Spinal cord (tissue), 10 donors: ENCODE results near the gene KBTBD6. TPM values are rescaled to one million over a fixed set of nuclear protein-coding genes. Genes with fewer than 3 reads are reported as not detected.
"Not testable (repeated sequence)": the region's sequence is repeated elsewhere in the genome, so short reads cannot be mapped to it uniquely, and the experiment has no call there.

Experiments
- DNase-seq, 6 donors: peaks; one replicate each; pipeline versions ENCODE4 v3.0.0 to v3.0.0-alpha.2; 2013 to 2015; ENCODE audit warnings: low spot score in 6 of 6, low read depth in 4 of 6
- H3K27ac ChIP-seq: one replicate; pipeline ENCODE4 v1.5.1; 2013; ENCODE audit warnings: low read depth, low read length, control low read depth
- H3K27me3 ChIP-seq: one replicate; pipeline ENCODE4 v1.6.1; 2013; ENCODE audit warnings: low read length; ENCODE audit not compliant: control insufficient read depth, insufficient read depth
- H3K36me3 ChIP-seq: one replicate; pipeline ENCODE4 v1.6.1; 2013; ENCODE audit warnings: low read length; ENCODE audit not compliant: control insufficient read depth, insufficient read depth
- H3K4me1 ChIP-seq: one replicate; pipeline ENCODE4 v1.6.1; 2013; ENCODE audit warnings: low read length; ENCODE audit not compliant: control insufficient read depth, insufficient read depth
- H3K4me3 ChIP-seq: one replicate; pipeline ENCODE4 v1.5.1; 2013; ENCODE audit warnings: low read depth, low read length, control low read depth
- H3K9me3 ChIP-seq: one replicate; pipeline ENCODE4 v1.6.1; 2013; ENCODE audit warnings: low read length; ENCODE audit not compliant: control insufficient read depth, insufficient read depth
- WGBS: methylation state at CpG from one replicate; pipeline ENCODE4 v1.1.5; 2013; ENCODE audit warnings: missing lambda C conversion rate; ENCODE audit not compliant: insufficient coverage; 5-methylcytosine and 5-hydroxymethylcytosine counted together
- polyA plus RNA-seq, 2 donors: library from polyadenylated mRNA; unstranded; fragments of 120-200 nt; gene quantifications; one replicate each; pipeline ENCODE4 v1.2.1, GENCODE V29; 2013; ENCODE audit not compliant: insufficient read length in 2 of 2
- total RNA-seq, 2 donors: library from RNA; depleted of rRNA in 1 of 2; stranded (reverse); fragments of 120-200 nt in 1 of 2; fragments of >200 nt in 1 of 2; gene quantifications; one replicate each; pipeline versions ENCODE4 v1.2.3 to v1.2.4, GENCODE V29; 2013 to 2014
- donor health status: healthy.

The KBTBD6 gene
- total and polyA plus RNA-seq, 4 donors, result 19.2 to 51.0 (median 43.9) TPM

- DNase-seq, result no peak
- Histone ChIP-seq H3K27ac (no peak overlapping the region), H3K4me3 (no peak overlapping the region), H3K36me3 (no peaks in the 10 kb centered on the region), H3K4me1 (no peaks in the 10 kb centered on the region), H3K27me3 (no peaks in the 10 kb centered on the region), H3K9me3 (no peaks in the 10 kb centered on the region)
- 88% methylated on average over 2 of the region's 3 CpGs for WGBS
Observed at GRCh38 chr13:41137241-41137640, 4.6 kb upstream of the KBTBD6 start.

- no peaks in the 10 kb centered on the region for H3K36me3 ChIP-seq
- H3K4me1 ChIP-seq, result peaks cover 4% of the 10 kb centered on the region
- no peak overlapping the region for H3K27ac ChIP-seq
- WGBS, result 84% methylated on average over 6 of the region's 9 CpGs
- H3K4me3 ChIP-seq, result no peak overlapping the region
- no peaks in the 10 kb centered on the region for H3K27me3 ChIP-seq
- no peak for DNase-seq
- H3K9me3 ChIP-seq, result no peaks in the 10 kb centered on the region
Observed at GRCh38 chr13:41136396-41137031, 3.9 kb upstream of the KBTBD6 start.

DNA sequence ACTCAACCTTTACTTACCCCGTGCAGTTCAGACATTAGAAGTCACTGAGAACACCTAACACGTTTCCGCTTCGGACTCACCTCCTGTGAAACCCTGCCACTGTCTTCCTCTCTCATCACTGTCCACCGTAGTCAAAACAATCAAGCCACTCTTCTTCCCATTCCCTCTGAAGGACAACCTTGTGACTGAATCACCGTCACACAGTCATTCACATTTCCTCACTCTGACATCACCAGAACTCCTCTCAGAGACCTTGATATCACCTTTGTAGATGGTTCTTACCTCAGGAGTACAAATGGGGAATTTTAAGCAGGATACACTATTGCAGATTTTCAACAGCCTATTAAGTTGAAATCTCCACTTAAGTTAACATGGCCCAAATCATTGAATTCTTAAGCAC, 1.3 kb upstream of the KBTBD6 start:
- WGBS, result 95% methylated on average over 6 of the region's 6 CpGs
- H3K4me1 ChIP-seq, result peaks cover 9% of the 10 kb centered on the region
- H3K4me3 ChIP-seq, result no peak overlapping the region
- H3K9me3 ChIP-seq, result no peaks in the 10 kb centered on the region
- no peak overlapping the region for H3K27ac ChIP-seq
- no peaks in the 10 kb centered on the region for H3K36me3 ChIP-seq
- no peaks in the 10 kb centered on the region for H3K27me3 ChIP-seq
- no peak for DNase-seq

DNA sequence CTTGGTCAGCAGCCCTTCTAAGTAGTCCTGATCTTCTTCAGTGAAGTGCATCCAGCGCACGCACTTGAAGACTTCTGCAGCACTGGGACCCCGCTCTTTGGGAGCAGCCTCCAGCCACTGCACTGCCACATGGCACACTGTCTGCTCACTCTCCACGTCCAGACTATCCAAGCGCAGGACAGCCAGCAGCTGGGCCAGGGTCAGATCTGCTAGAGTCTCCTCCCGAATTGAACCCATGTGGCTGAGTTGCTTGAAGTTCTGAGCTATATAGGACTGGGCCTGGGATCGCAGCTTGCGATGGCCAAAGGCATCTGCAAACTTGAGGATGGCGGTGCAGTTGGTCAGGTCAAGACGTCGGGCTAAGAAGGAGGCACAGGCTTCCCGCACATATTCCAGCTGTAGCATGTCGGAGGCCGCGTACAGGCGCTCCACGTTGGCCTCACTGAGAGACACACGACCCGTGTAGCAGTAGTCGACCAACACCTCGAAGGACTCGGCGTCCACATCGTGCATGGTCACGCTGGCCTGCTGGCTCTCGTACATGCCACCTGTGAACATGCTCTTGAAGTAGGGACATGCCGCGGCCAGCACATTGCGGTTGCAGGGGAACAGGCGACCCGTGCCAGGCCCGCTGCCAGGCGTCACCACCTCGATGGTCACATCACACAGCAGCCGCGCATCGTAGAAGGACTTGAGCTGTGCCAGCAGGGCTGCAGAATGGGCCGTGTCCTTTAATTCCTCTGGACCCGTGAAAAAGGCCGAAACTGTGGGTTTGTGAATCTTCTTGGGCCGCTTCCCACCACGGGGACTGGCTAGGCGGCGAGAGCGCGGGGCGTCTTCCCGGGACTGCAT, 716 bp downstream of the KBTBD6 start:
- not testable (repeated sequence) for H3K4me1 ChIP-seq, H3K27me3 ChIP-seq, H3K36me3 ChIP-seq, H3K9me3 ChIP-seq
- Histone ChIP-seq H3K27ac (peak overlapping the region; percentile 90), H3K4me3 (peak overlapping the region; percentile 88)
- DNase-seq, result peak in 2 of 6 donors; percentile 4 to 10
- 25% methylated on average over 45 of the region's 48 CpGs for WGBS

DNA sequence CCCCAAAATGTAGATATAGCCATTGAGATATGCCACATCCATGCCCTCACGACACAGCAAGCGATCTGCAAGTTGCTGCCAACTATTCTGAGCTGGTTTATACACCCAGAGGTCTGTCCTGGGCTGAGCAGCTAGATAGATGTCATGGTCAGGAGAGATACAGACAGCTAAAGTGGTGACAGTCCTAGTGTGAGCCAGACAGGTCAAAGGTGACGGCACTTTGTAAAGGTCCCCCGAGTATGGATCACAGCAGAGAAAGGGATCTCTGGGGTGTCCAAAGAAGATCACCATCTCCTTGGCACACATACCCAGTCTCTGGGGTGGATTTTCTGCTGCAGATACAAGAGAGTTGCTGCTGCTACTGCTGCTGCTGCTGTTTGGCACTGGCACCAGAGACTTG, 1.4 kb downstream of the KBTBD6 start:
- H3K27me3 ChIP-seq, H3K36me3 ChIP-seq, H3K9me3 ChIP-seq, H3K4me1 ChIP-seq, DNase-seq, H3K4me3 ChIP-seq, H3K27ac ChIP-seq: not testable (repeated sequence)
- 100% methylated on average over 2 of the region's 4 CpGs for WGBS

- Histone ChIP-seq H3K4me1 (peaks cover 9% of the 10 kb centered on the region), H3K27me3 (no peaks in the 10 kb centered on the region)
Observed at GRCh38 chr13:41130356-41130755, 2.2 kb downstream of the KBTBD6 start.

GRCh38 chr13:41127701-41128100, 4.9 kb downstream of the KBTBD6 start:
- H3K4me1 ChIP-seq, result peaks cover 9% of the 10 kb centered on the region
- DNase-seq, result no peak
- H3K36me3 ChIP-seq, result no peaks in the 10 kb centered on the region
- H3K4me3 ChIP-seq, result no peak overlapping the region
- no peaks in the 10 kb centered on the region for H3K27me3 ChIP-seq
- H3K27ac ChIP-seq, result no peak overlapping the region
- no CpG with 5 or more reads among the region's 3 CpGs for WGBS
- H3K9me3 ChIP-seq, result no peaks in the 10 kb centered on the region

More at GRCh38 chr13:41130356-41130755, 2.2 kb downstream of the KBTBD6 start:
- H3K4me3 ChIP-seq, result no peak overlapping the region
- 100% methylated on average over 2 of the region's 3 CpGs for WGBS
- H3K9me3 ChIP-seq, result no peaks in the 10 kb centered on the region
- H3K36me3 ChIP-seq, result no peaks in the 10 kb centered on the region
- no peak overlapping the region for H3K27ac ChIP-seq
- no peak for DNase-seq

- Histone ChIP-seq H3K9me3 (no peaks in the 10 kb centered on the region), H3K27me3 (no peaks in the 10 kb centered on the region), H3K27ac (no peak overlapping the region), H3K4me1 (no peaks in the 10 kb centered on the region), H3K4me3 (no peak overlapping the region), H3K36me3 (no peaks in the 10 kb centered on the region)
- WGBS, result no CpG with 5 or more reads among the region's 2 CpGs
- DNase-seq, result peak in 2 of 6 donors; percentile 2 to 23
Observed at GRCh38 chr13:41122838-41123237, 9.8 kb downstream of the KBTBD6 start.

DNA sequence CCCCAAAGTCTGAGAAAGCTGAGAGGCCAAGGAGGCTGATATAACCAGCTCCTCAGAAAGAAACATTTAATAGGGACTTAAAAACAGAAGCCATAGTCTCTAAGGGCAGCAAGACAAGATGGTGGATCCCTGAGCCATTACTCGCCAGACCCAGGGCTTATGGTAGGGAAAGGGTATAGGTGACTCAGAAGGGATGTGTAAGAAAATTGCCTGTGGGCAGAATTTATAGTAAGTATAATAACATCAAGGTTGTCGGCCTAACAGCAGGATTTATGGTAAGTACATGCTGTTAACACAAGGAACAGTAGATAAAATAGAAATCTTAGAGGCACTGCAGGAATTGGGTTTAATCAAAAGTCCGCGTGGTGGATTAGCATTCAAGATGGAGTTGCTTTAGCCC, 14.7 kb downstream of the KBTBD6 start:
- Histone ChIP-seq H3K4me1 (no peaks in the 10 kb centered on the region), H3K36me3 (no peaks in the 10 kb centered on the region), H3K9me3 (no peaks in the 10 kb centered on the region), H3K27me3 (no peaks in the 10 kb centered on the region), H3K27ac (no peak overlapping the region), H3K4me3 (no peak overlapping the region)
- DNase-seq, result no peak
- 91% methylated on average over 1 of the region's 4 CpGs for WGBS

DNA sequence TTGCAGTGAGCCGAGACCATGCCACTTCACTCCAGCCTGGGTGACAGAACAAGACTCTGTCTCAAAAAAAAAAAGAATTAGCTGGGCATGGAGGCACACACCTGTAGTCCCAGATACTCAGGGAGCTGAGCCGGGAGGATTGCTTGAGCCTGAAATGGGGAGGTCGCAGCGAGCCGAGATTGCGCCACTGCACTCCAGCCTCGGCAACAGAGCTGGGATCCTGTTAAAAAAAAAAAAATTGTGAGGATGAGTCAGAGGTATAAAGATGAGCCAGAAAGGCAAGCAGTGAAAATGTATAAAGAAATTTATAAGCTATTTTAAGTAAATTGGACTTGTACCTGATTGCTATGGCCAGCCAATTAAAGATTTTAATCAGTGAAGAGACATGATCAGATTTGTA, 21.1 kb downstream of the KBTBD6 start:
- no peaks in the 10 kb centered on the region for H3K9me3 ChIP-seq
- no peaks in the 10 kb centered on the region for H3K4me1 ChIP-seq
- H3K4me3 ChIP-seq, result no peak overlapping the region
- WGBS, result 92% methylated on average over 7 of the region's 7 CpGs
- no peaks in the 10 kb centered on the region for H3K36me3 ChIP-seq
- no peaks in the 10 kb centered on the region for H3K27me3 ChIP-seq
- no peak overlapping the region for H3K27ac ChIP-seq
- DNase-seq, result no peak
